ENCODE results near the gene PRKAA1. TPM values are rescaled to one million over a fixed set of nuclear protein-coding genes. Genes with fewer than 3 reads are reported as not detected.
"Not testable (repeated sequence)": the region's sequence is repeated elsewhere in the genome, so short reads cannot be mapped to it uniquely, and the experiment has no call there.

Gene PRKAA1
- total RNA-seq, 2 donors from 2014 or later, result 39.2 to 60.3 TPM

- H3K4me3 Mint-ChIP-seq, result peak overlapping the region; percentile 97
- H3K27me3 Mint-ChIP-seq, result no peaks in the 10 kb centered on the region
- H3K9me3 Mint-ChIP-seq, result no peaks in the 10 kb centered on the region
- peaks cover 37% of the 10 kb centered on the region for H3K4me1 Mint-ChIP-seq
- peak overlapping the region; percentile 45 for H3K27ac Mint-ChIP-seq
- H3K36me3 Mint-ChIP-seq (ENCODE audit: low read depth), result peaks cover 98% of the 10 kb centered on the region
- ATAC-seq (replicated peaks), result no peak
Observed at GRCh38 chr5:40829748-40830533, 31.8 kb upstream of the PRKAA1 start.

- no peaks in the 10 kb centered on the region for H3K27me3 Mint-ChIP-seq
- peak overlapping the region; percentile 13 for H3K4me3 Mint-ChIP-seq
- H3K36me3 Mint-ChIP-seq (ENCODE audit: low read depth), result peaks cover 88% of the 10 kb centered on the region
- peaks cover 37% of the 10 kb centered on the region for H3K4me1 Mint-ChIP-seq
- ATAC-seq (replicated peaks), result no peak
- H3K27ac Mint-ChIP-seq, result peak overlapping the region; percentile 45
- no peaks in the 10 kb centered on the region for H3K9me3 Mint-ChIP-seq
Observed at GRCh38 chr5:40828690-40829661, 30.8 kb upstream of the PRKAA1 start.

GRCh38 chr5:40828021-40828631, 30.0 kb upstream of the PRKAA1 start:
- peaks cover 80% of the 10 kb centered on the region for H3K36me3 Mint-ChIP-seq (ENCODE audit: low read depth)
- peak overlapping the region; percentile 13 for H3K4me3 Mint-ChIP-seq
- no peaks in the 10 kb centered on the region for H3K9me3 Mint-ChIP-seq
- ATAC-seq (replicated peaks), result no peak
- peaks cover 37% of the 10 kb centered on the region for H3K4me1 Mint-ChIP-seq
- H3K27me3 Mint-ChIP-seq, result no peaks in the 10 kb centered on the region
- H3K27ac Mint-ChIP-seq, result peak overlapping the region; percentile 45

DNA sequence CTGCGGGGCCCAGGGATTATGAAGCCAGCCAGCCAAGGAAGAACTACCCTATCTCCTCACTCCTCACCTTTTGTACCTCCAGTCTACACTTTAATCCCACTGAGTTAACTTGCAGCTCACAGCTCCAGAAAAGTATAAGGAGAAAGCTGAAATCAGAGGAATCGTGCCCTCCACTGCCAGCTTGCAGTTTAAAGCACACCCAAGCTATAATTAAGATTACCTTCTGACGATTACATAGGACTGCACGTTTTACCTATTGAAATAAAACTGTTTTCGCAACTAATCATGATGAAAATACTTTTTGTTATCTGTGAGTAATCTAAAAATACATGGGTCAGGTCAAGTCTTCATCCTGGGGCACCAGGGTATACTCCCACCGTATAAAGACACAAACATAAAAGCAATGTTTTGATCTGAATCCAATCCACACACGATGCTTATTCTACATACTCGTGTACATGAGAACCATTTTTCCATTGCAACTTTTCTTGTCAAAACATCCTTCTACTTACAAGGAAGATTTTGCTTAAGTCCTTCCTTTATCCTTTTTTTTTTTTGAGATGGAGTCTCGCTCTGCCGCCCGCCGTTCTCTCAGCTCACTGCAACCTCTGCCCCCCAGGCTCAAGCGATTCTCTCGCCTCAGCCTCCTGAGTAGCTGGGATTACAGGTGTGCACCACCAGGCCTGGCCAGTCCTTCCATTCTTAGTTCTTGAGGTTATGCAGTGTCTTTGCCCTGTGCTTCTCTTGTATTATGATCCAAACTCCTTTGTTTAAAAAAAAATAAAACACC, 29.2 kb upstream of the PRKAA1 start:
- H3K4me3 Mint-ChIP-seq, result no peak overlapping the region
- no peaks in the 10 kb centered on the region for H3K27me3 Mint-ChIP-seq
- H3K36me3 Mint-ChIP-seq (ENCODE audit: low read depth), result peaks cover 72% of the 10 kb centered on the region
- no peaks in the 10 kb centered on the region for H3K9me3 Mint-ChIP-seq
- H3K4me1 Mint-ChIP-seq, result peaks cover 30% of the 10 kb centered on the region
- no peak for ATAC-seq (replicated peaks)
- peak overlapping the region; percentile 45 for H3K27ac Mint-ChIP-seq

- Mint-ChIP-seq H3K4me3 (no peak overlapping the region), H3K36me3 (ENCODE audit: low read depth) (peaks cover 65% of the 10 kb centered on the region), H3K27me3 (no peaks in the 10 kb centered on the region), H3K9me3 (no peaks in the 10 kb centered on the region), H3K27ac (peak overlapping the region; percentile 45), H3K4me1 (peaks cover 23% of the 10 kb centered on the region)
- ATAC-seq (replicated peaks), result no peak
Observed at GRCh38 chr5:40826489-40827187, 28.5 kb upstream of the PRKAA1 start.

DNA sequence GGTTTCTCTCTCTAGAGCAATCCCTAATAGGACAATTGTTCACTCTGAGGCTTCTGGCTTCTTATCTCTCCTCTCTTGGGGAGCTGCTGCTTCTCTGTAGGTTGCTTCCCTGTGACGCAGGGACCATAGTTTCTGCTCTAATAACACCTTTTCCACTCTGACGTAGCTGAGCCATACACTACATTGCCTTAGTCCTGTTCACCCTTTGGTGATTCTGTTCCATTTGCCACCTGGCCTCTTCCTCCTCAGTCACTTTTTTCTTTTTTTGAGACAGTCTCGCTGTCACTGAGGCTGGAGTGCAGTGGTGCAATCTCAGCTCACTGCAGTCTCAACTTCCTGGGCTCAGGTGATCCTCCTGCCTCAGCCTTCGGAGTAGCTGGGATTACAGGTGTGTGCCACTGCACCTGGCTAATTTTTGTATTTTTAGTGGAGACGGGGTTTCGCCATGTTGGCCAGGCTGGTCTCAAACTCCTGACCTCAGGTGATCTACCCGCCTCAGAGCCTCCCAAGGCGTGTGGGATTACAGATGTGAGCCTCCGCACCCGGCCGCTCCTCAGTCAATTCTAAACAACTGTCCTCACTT, 27.4 kb upstream of the PRKAA1 start:
- Mint-ChIP-seq H3K36me3 (ENCODE audit: low read depth) (peaks cover 54% of the 10 kb centered on the region), H3K4me1 (peaks cover 21% of the 10 kb centered on the region)
- not testable (repeated sequence) for ATAC-seq (replicated peaks); H3K9me3 Mint-ChIP-seq; H3K27ac Mint-ChIP-seq; H3K27me3 Mint-ChIP-seq; H3K4me3 Mint-ChIP-seq

DNA sequence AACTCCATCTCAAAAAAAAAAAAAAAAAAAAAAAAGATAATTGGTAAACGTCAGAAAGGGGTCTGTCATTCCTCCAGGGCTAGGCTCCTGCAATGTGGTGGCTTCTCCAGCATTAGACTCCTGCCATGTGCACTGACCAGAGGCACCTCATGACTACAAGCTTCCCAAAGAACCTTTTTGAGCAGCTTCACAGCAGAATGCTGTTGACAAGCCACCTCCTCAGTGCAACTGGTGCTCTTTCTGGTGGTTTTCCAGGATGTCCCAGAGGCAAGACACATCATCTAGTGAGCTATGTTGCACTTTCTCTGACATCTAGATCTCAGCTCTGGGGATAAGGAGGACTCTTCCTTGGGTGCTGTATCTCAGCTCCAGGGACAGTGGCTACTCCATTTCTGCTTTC, 25.3 kb upstream of the PRKAA1 start:
- no peak overlapping the region for H3K27ac Mint-ChIP-seq

DNA sequence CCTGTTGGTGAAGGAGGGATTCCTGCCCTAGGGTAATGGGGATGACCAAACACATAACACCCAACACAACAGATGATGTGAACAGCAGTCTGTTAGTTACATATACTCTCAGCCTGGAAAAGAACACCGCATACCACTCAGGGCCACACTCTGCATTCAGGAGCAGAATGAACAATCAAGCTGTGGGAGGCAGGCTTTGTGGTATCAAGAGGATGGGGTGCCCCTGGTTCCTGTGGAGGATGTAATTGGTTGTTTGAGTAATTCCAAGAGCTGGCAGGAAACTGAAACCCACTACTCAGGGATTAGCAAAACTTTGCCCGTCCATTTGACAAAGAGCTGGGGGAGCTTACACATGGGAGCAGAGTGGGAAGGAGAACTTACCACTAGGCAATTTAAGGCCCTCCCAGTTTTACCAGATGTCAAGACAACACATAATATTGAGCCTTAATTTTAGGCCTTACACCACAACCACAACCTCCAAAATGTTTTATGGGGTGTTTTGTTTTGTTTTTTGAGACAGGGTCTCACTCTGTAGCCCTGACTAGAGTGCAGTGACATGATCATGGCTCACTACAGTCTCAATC, 15.6 kb upstream of the PRKAA1 start:
- ATAC-seq (replicated peaks), result peak; percentile 96
- Mint-ChIP-seq H3K4me3 (peak overlapping the region; percentile 61), H3K36me3 (ENCODE audit: low read depth) (no peaks in the 10 kb centered on the region), H3K9me3 (no peaks in the 10 kb centered on the region), H3K27ac (peak overlapping the region; percentile 94), H3K4me1 (peaks cover 7% of the 10 kb centered on the region), H3K27me3 (no peaks in the 10 kb centered on the region)

More for the DNA sequence above, 25.3 kb upstream of the PRKAA1 start:
- Mint-ChIP-seq H3K4me1 (peaks cover 9% of the 10 kb centered on the region), H3K36me3 (ENCODE audit: low read depth) (peaks cover 33% of the 10 kb centered on the region), H3K27me3 (no peaks in the 10 kb centered on the region), H3K9me3 (no peaks in the 10 kb centered on the region), H3K4me3 (no peak overlapping the region)
- ATAC-seq (replicated peaks), result peak; percentile 16

DNA sequence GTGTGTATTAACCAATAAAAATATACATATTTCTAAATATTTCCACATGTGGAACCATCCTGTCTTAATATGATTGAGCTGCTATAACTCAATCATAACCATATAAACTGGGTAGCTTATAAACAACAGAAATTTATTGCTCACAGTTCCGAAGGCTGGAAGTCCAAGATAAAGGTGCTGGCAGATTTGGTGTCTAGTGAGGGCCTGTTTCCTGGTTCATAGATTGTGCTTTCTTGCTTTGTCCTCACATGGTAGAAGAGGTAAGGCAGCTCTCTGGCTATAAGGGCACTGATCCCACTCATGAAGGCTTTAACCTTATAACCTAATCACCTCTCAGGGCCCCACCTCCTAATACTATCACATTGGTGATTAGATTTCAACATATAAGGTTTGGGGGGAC, 14.0 kb upstream of the PRKAA1 start:
- Mint-ChIP-seq H3K27ac (no peak overlapping the region), H3K27me3 (no peaks in the 10 kb centered on the region), H3K4me1 (peaks cover 7% of the 10 kb centered on the region), H3K9me3 (no peaks in the 10 kb centered on the region), H3K36me3 (ENCODE audit: low read depth) (no peaks in the 10 kb centered on the region), H3K4me3 (no peak overlapping the region)
- no peak for ATAC-seq (replicated peaks)

- no peak for ATAC-seq (replicated peaks)
- H3K4me3 Mint-ChIP-seq, result no peak overlapping the region
- peaks cover 11% of the 10 kb centered on the region for H3K36me3 Mint-ChIP-seq (ENCODE audit: low read depth)
- H3K9me3 Mint-ChIP-seq, result no peaks in the 10 kb centered on the region
- peaks cover 8% of the 10 kb centered on the region for H3K4me1 Mint-ChIP-seq
- no peak overlapping the region for H3K27ac Mint-ChIP-seq
- H3K27me3 Mint-ChIP-seq, result peaks cover 8% of the 10 kb centered on the region
Observed at GRCh38 chr5:40801771-40802562, 3.8 kb upstream of the PRKAA1 start.

DNA sequence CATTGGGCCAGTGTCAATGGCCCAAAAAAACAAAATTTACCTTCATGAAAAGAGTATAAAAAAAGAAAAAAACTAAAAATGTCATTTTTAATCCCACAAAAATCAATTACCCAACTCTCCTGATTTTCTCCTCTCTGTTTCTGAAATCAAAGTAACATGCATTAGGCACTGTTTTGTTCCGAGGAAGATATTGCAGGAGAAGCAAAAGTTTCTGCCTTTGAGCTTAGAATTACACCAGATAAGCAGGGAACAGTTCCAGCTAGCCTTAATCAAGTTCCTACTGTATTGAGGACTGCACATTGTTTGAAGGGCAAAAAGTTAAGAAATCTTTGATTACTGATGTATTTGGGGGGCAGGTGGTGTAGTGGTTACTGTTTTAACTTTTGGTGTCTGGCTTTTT, 1.1 kb upstream of the PRKAA1 start:
- H3K4me3 Mint-ChIP-seq, result peak overlapping the region; percentile 91
- peaks cover 8% of the 10 kb centered on the region for H3K27me3 Mint-ChIP-seq
- no peak for ATAC-seq (replicated peaks)
- no peaks in the 10 kb centered on the region for H3K9me3 Mint-ChIP-seq
- peaks cover 36% of the 10 kb centered on the region for H3K36me3 Mint-ChIP-seq (ENCODE audit: low read depth)
- peaks cover 20% of the 10 kb centered on the region for H3K4me1 Mint-ChIP-seq
- peak overlapping the region; percentile 93 for H3K27ac Mint-ChIP-seq

DNA sequence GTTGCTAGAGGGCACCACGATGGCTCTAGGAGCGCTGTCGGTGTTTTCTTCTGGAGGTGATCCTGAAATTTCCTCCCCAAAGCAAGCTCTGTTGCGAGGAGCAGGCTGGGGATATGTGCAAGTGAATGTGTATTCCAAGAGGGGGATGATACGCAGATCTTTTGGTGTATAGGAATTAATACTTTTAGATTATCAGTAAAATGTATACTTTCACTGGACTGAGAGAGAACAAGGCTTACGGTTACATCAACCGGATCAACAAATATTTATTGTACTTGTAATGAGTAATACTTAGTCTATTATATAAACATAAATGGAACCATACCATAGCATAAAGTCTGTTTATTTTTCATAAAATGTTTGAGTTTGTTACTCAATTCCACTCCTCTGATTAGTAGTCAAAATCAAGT, 632 bp upstream of the PRKAA1 start:
- H3K9me3 Mint-ChIP-seq, result no peaks in the 10 kb centered on the region
- H3K27ac Mint-ChIP-seq, result peak overlapping the region; percentile 93
- H3K4me1 Mint-ChIP-seq, result peaks cover 25% of the 10 kb centered on the region
- peak overlapping the region; percentile 91 for H3K4me3 Mint-ChIP-seq
- no peak for ATAC-seq (replicated peaks)
- H3K27me3 Mint-ChIP-seq, result peaks cover 8% of the 10 kb centered on the region
- peaks cover 41% of the 10 kb centered on the region for H3K36me3 Mint-ChIP-seq (ENCODE audit: low read depth)
